GM21360 (cell line): ENCODE data around the gene TRIM49B.
"Not testable (repeated sequence)": the region's sequence is repeated elsewhere in the genome, so short reads cannot be mapped to it uniquely, and the experiment has no call there.

Experiments used
- ATAC-seq: cut with Tn5 transposase; IDR thresholded peaks from one replicate; pipeline ENCODE4 v1.9.1; 2021; ENCODE audit warnings: mild to moderate bottlenecking, moderate library complexity; ENCODE audit not compliant: unreplicated experiment

Gene TRIM49B, protein sequence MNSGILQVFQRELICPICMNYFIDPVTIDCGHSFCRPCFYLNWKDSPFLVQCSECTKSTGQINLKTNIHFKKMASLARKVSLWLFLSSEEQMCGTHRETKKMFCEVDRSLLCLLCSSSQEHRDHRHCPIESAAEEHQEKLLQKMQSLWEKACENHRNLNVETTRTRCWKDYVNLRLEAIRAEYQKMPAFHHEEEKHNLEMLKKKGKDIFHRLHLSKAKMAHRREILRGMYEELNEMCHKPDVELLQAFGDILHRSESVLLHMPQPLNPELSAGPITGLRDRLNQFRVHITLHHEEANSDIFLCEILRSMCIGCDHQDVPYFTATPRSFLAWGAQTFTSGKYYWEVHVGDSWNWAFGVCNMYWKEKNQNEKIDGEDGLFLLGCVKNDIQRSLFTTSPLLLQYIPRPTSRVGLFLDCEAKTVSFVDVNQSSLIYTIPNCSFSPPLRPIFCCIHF

DNA sequence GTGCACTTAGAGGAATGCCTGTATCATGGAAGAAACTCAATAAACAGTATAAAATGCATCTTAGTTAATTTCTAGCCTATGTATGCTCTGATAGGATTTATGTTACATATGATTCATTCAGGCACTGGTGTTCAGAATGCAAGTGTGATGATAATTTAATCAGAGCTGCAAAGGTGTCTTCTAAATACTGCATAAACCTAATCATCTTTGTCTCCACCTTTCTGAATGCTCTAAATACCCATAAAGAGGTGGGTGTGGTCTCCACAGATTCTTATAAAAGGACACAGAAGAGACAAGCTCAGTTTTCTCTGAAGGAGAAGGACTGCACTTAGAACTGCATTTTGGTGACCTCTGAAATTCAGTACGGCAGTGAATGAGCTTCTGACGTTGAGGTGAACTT is at the start of gene TRIM49B:
TRIM49B (plus strand) TSS at position 301 of the 400 bp plus-strand sequence. CDS start 2,777 bp downstream, outside the sequence.
- ATAC-seq: not testable (repeated sequence)

DNA sequence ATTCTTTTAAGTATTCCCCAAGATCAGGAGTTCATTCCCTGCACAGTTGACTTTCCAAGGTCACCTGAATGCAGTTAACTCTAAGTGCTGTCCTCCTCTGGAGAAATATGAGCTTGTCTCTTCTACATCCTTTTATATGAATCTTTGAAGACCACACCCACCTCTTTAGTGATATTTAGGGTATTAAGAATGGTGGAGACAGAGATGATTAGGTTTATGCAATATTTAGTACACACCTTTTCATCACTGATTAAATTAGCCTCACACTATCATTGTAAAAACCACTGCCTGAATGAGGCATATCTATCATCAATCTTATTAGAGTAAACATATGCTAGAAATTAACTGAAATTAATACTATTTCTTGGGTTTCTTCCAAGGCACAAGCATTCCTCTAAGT is 44.8 kb upstream of the TRIM49B start, which contains the start of gene TRIM51G:
TRIM51G (minus strand) TSS at position 101 of the 400 bp plus-strand sequence. CDS start 2,190 bp downstream, outside the sequence.
- not testable (repeated sequence) for ATAC-seq

DNA sequence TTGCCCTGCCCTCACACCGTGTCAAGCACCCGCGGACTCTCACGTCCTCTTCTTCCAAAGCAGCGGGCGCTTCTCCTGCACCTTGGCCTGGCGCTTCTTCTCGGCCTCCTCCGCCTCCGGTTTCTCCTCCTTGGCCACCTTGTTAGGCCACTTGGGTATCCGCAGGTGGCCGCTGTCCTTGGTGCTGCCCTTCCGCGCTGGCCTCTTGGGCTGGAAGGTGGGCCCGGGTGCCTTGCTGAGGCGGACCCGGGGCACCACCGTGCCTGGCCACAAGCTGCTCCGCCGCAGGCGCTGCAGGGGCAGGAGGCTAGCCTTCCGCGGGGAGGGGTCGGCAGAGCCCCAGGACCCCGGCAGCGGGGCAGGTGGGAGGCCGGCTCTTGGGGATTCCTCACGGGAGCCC is 19.6 kb downstream of the TRIM49B start:
- ATAC-seq: not testable (repeated sequence)

DNA sequence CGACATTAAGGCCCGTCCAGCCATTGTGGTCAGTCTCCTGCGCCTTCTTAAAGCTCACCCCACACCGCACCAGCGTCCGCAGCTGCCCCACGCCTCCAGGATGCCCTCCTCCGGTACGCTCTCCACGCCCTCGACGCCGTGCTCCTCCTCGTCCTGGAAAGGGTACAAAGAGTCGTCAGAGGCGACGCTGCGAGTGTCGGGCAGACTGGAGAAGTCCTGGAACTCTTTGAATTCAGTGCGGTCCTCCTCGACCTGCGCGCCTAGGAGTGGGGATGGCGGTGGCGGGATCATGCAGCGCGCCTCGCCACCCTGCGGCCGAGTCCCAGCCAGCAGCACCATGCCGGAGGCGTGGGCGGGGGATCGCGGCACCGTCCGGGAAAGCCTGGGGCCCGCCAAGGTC is 21.2 kb downstream of the TRIM49B start:
- not testable (repeated sequence) for ATAC-seq

DNA sequence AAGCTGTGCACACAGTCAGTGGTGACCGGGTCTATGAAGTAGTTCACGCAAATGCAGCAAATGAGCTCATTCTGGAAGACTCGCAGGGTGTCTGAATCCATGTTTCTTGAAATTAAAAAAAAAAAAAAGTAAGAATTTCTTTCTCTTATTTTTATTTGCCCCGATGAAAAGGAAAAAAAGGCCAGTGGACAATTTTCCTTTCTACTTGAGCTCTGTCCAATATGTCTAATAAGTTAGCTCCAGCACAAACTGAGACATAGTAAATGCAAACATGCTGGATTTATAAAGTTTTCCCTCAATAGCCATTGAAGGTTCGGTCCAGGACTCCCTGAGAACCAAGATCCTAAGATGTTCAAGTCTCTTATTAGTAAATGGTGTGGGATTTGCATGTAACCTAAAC is 30.4 kb downstream of the TRIM49B start, which contains the start of gene TRIM64C:
TRIM64C (minus strand) TSS at position 101 of the 400 bp plus-strand sequence; CDS start at position 101, 0 bp downstream.
- ATAC-seq: not testable (repeated sequence)

DNA sequence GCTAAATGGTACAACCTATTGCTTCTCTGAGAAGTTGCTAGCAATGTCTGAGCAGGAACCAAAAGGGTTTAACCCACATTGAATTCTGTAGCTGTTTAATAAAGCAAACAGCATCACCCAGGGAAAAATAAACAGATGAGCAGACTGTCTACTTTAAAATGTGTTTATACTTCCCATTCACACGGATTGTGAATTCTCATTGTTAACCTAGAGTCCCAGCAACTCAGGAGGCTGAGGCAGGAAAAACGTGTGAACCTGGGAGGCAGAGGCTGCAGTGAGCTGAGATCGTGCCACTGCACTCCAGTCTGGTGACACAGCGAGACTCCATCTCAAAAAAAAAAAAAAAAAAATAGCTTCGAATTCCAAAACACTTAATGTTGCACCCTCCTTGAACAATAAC is 41.3 kb downstream of the TRIM49B start:
- not testable (repeated sequence) for ATAC-seq
